C4-2B (cell line): ENCODE results near the gene NMNAT1.

Source experiments
- H3K27ac ChIP-seq: fragments of 450-650 bp; 2 replicates; pipeline ENCODE4 v1.5.1; 2017
- CTCF ChIP-seq: fragments of 450-650 bp; conservative IDR thresholded peaks from 2 replicates; pipeline ENCODE4 v1.5.1; 2017; ENCODE audit warnings: mild to moderate bottlenecking
- ZFX ChIP-seq: fragments of 450-650 bp; IDR thresholded peaks from 2 replicates; pipeline ENCODE4 v1.6.1; 2017

Gene NMNAT1

GRCh38 chr1:9942939-9943788 is at the start of gene NMNAT1, which contains the start of gene LZIC:
Gene NMNAT1 (plus strand): TSS chr1:9943475. CDS start chr1:9972074, 28,599 bp downstream.
Gene LZIC (minus strand): TSS chr1:9943391. CDS start chr1:9936619, 6,772 bp downstream.
- TF ChIP-seq CTCF (no peak), ZFX (peak; percentile 96)
- peak within 1 kb of the TSS; percentile 79 for H3K27ac ChIP-seq

GRCh38 chr1:9894115-9894514 is 49.2 kb upstream of the NMNAT1 start:
- no peak for TF ChIP-seq CTCF
- TF ChIP-seq ZFX, result no peak
- H3K27ac ChIP-seq, result no peak overlapping the region

GRCh38 chr1:9900142-9901043 is 42.9 kb upstream of the NMNAT1 start:
- peak overlapping the region; percentile 69 for H3K27ac ChIP-seq
- no peak for TF ChIP-seq CTCF
- TF ChIP-seq ZFX, result no peak

- TF ChIP-seq ZFX (no peak), CTCF (no peak)
- H3K27ac ChIP-seq, result peak overlapping the region; percentile 69
Measured at GRCh38 chr1:9901148-9902059, 41.9 kb upstream of the NMNAT1 start.

- TF ChIP-seq CTCF, result no peak
- TF ChIP-seq ZFX, result no peak
- peak overlapping the region; percentile 69 for H3K27ac ChIP-seq
Measured at GRCh38 chr1:9902060-9902452, 41.2 kb upstream of the NMNAT1 start.

- no peak for TF ChIP-seq ZFX
- TF ChIP-seq CTCF, result no peak
- H3K27ac ChIP-seq, result no peak overlapping the region
Measured at GRCh38 chr1:9903801-9904527, 39.3 kb upstream of the NMNAT1 start.
